GM12892 (cell line): ENCODE measurements around the gene ARMS2.

Experiments used
- DNase-seq: peaks from one replicate; pipeline ENCODE4 v3.0.0; 2011; ENCODE audit not compliant: insufficient read length
- FAIRE-seq: peaks from 2 replicates; lab custom pipeline; 2011; peaks lifted over from hg19 to GRCh38; lab: Jason Lieb, UNC
- POLR2A ChIP-seq: IDR thresholded peaks from 2 replicates; pipeline ENCODE4 v1.6.1; 2011; ENCODE audit warnings: low read depth, low read length, control low read depth
- POLR2AphosphoS5 ChIP-seq: IDR thresholded peaks from 2 replicates; pipeline ENCODE4 v1.6.1; 2011; ENCODE audit warnings: low read depth, low read length, control low read depth
- TAF1 ChIP-seq: IDR thresholded peaks from 2 replicates; pipeline ENCODE4 v1.6.1; 2011; ENCODE audit warnings: low read depth, mild to moderate bottlenecking, control low read depth, low read length, borderline replicate concordance

Gene ARMS2

GRCh38 chr10:122475591-122476332 lies 21.3 kb downstream of the ARMS2 start:
- FAIRE-seq, result no peak
- TF ChIP-seq TAF1, result no peak
- no peak for DNase-seq

GRCh38 chr10:122476333-122476695 lies 21.9 kb downstream of the ARMS2 start:
- no peak for DNase-seq
- TF ChIP-seq TAF1 (no peak), POLR2AphosphoS5 (no peak), POLR2A (no peak)
- FAIRE-seq, result no peak

DNA sequence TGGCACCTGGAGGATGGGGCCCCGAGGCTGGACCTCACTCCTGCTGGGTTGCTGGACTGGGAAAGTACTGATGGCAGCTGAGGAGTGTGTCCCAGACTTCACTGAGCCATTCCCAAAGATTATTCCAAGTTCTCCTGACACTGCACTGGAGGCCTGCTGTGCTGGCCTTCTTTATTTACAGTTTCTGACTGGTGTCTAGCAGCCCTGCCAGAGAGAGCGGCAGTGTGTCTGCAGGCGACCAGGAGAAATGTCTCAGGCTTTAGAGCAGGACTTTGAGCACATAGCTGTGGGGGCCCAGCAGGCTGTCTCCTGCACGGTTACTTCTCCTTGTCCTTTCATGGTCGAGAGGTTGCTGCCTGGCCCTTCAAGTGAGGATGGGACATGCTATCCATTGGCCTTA lies 23.0 kb downstream of the ARMS2 start:
- no peak for DNase-seq
- TF ChIP-seq POLR2AphosphoS5, result no peak
- no peak for TF ChIP-seq POLR2A
- no peak for TF ChIP-seq TAF1
- FAIRE-seq, result no peak

DNA sequence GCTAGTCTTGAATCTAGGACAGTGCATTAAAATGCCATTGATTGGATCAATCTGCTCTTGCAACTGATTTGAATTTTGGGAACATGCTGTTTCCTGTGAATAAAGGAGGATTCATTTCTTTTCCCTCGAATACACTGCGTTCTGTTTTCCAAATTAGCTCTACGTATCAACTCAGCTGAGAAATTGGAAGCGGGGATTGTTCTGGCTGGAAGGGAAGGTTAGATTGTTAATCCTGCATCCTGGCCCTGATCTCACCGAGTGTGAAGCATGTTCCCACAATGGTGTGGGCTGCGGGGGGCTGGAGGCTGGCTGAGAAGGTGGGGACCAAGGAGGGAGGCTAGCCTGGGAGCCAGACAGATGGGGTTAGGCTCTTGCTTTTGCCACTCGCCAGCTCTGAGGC lies 24.5 kb downstream of the ARMS2 start:
- no peak for DNase-seq
- no peak for FAIRE-seq
- TF ChIP-seq TAF1, result no peak
- TF ChIP-seq POLR2A, result no peak
- TF ChIP-seq POLR2AphosphoS5, result no peak

- DNase-seq, result no peak
- TF ChIP-seq TAF1 (no peak), POLR2A (no peak), POLR2AphosphoS5 (no peak)
Observed at GRCh38 chr10:122480146-122480833, 25.8 kb downstream of the ARMS2 start.

GRCh38 chr10:122481296-122482056 lies 27.0 kb downstream of the ARMS2 start:
- no peak for DNase-seq
- no peak for FAIRE-seq

More at GRCh38 chr10:122480146-122480833, 25.8 kb downstream of the ARMS2 start:
- FAIRE-seq, result no peak

GRCh38 chr10:122484276-122485060 lies 30.0 kb downstream of the ARMS2 start:
- no peak for TF ChIP-seq POLR2A
- TF ChIP-seq TAF1, result no peak
- no peak for TF ChIP-seq POLR2AphosphoS5
- no peak for DNase-seq
- no peak for FAIRE-seq

More at GRCh38 chr10:122481296-122482056, 27.0 kb downstream of the ARMS2 start:
- TF ChIP-seq POLR2A, result no peak
- TF ChIP-seq POLR2AphosphoS5, result no peak
- no peak for TF ChIP-seq TAF1

GRCh38 chr10:122485670-122486069 lies 31.2 kb downstream of the ARMS2 start:
- FAIRE-seq (no peak), DNase-seq (no peak)
- TF ChIP-seq TAF1 (no peak), POLR2A (no peak), POLR2AphosphoS5 (no peak)

DNA sequence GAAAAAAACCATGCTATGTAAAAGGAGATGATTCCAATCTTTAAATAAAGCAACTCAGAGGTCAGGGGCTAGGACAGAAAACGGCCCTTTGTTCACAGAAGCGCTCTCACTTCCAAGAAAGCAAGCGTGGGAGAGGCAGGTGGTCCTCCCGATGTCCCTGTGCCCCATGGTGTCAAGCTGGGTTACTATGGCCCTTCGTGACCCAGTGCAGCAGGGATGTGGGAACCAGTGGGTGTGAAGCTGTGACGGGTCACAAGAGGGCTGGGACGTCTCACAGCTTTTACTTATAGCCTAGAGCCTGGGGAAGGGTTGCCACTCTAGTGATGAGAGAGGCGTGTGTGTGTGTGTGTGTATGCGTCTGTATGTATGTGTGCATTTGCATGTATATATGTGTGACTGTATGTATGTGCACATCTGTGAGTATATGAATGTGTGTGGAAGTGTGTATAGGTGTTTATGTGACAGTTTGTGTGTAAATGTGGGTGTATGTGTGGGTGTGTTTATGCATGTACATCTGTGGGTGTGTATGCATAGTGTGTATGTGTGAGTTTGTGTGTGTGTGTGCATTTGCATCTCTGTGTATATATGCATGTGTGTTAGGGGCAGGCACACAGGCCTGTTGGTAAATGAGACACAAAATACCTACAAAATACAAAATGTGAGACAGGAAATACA lies 32.1 kb downstream of the ARMS2 start:
- FAIRE-seq, result no peak
- no peak for DNase-seq
- TF ChIP-seq POLR2AphosphoS5 (no peak), POLR2A (no peak), TAF1 (no peak)

GRCh38 chr10:122487174-122487765 lies 32.8 kb downstream of the ARMS2 start:
- no peak for TF ChIP-seq POLR2AphosphoS5
- DNase-seq (no peak), FAIRE-seq (no peak)

GRCh38 chr10:122490268-122490667 lies 35.8 kb downstream of the ARMS2 start:
- FAIRE-seq, result no peak
- DNase-seq, result no peak
- TF ChIP-seq TAF1, result no peak
- TF ChIP-seq POLR2A, result no peak
- no peak for TF ChIP-seq POLR2AphosphoS5
